HEK293 (cell line): ENCODE data around the gene MYO18B.

Experiments used
- CTCF ChIP-seq: fragments of 450-650 bp; formaldehyde crosslinking; IDR thresholded peaks from 2 replicates; pipeline ENCODE4 v1.5.1; 2016; ENCODE audit warnings: missing biosample characterization, missing genetic modification characterization
- FEZF1 ChIP-seq: fragments of 450-650 bp; formaldehyde crosslinking; IDR thresholded peaks from 2 replicates; pipeline ENCODE4 v1.5.1; 2016; ENCODE audit warnings: missing biosample characterization, missing genetic modification characterization
- KLF9 ChIP-seq: fragments of 450-650 bp; formaldehyde crosslinking; IDR thresholded peaks from 2 replicates; pipeline ENCODE4 v1.5.1; 2016; ENCODE audit warnings: missing biosample characterization, missing genetic modification characterization, low read depth
- SALL2 ChIP-seq: fragments of 450-650 bp; formaldehyde crosslinking; IDR thresholded peaks from 2 replicates; pipeline ENCODE4 v1.5.0; 2017; ENCODE audit warnings: missing biosample characterization, mild to moderate bottlenecking, missing genetic modification characterization, borderline replicate concordance

GRCh38 chr22:25765801-25766200 lies 23.8 kb downstream of the MYO18B start:
- TF ChIP-seq KLF9 (tag by site-specific recombination) (no peak), CTCF (tag by site-specific recombination) (no peak), FEZF1 (tag by site-specific recombination) (no peak), SALL2 (tag by site-specific recombination) (no peak)
